Fibroblast of gingiva (primary cell): ENCODE results near the gene C14orf39.
A peak's percentile ranks its signal among the peaks of the same experiment; 100 is the strongest.

Experiments used
- DNase-seq: peaks from one replicate; pipeline ENCODE4 v3.0.0-alpha.2; 2011; ENCODE audit warnings: low read depth

Gene C14orf39, protein sequence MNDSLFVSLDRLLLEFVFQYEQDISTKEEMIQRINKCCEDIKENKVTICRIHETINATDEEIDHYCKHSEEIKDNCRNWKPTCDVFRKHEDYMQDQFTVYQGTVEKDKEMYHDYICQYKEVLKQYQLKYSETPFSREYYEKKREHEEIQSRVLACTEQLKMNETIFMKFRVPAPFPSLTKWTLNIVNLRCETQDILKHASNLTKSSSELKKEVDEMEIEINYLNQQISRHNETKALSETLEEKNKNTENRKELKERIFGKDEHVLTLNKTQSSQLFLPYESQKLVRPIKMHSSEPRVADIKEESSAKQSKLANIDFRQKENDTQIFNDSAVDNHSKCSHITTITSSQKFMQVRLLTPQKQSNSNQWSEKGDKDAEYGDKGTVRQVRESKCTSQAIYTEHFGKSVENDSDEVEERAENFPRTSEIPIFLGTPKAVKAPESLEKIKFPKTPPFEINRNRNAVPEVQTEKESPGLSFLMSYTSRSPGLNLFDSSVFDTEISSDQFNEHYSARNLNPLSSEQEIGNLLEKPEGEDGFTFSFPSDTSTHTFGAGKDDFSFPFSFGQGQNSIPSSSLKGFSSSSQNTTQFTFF

DNA sequence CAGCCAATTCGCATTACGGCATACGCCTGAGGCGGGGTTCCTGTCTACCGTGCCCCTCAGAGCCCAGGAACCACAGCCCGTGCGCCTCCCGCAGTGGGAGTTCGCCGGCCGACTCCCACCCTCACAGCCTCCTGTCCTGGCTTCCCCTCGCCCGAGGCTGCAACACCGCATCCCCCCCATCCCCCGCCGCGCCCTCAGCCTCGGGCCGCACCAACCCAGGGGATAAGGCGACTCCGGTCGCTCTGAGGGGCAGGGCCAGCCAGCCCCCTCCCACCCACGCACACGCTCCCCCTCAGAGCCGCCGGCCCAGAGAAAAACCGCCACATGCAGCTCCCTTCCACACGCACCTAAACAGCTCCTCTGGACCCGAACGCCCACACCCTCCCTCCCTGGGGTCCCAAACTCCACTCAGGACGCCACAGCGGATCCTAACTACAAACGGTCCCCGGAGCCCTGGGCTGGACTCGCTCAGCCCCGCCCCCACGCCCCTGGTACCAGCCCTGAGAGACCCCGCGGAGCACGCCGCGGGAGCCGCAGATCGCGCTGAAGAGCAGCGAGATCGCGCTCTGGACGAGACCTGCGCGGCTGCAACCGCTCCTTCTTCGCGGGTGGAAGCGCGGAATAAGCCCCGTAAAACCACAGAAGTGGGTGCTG lies at the start of gene C14orf39:
Gene C14orf39 (minus strand): TSS at position 466 of the 654 bp plus-strand sequence. CDS start 985 bp downstream, outside the sequence.
- DNase-seq = peak; percentile 18

DNA sequence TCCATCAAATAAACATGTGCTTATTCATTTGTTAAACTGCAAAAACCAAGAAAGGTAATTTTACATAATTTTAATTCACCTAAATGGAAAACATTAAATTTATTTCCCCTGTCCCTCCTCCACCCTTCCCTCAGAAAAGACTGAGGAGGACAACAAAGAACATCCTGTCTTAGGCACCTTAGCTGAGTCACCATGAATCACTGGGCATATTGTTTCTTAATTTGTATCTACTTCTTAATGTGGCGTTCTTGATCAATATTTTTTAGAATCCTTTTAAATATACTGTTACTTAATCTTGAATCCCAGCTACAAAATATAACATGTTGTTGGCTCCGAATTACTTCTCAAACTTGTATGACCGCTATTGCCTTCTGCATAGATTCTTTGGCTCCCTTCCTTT lies 46.6 kb upstream of the C14orf39 start:
- no peak for DNase-seq

DNA sequence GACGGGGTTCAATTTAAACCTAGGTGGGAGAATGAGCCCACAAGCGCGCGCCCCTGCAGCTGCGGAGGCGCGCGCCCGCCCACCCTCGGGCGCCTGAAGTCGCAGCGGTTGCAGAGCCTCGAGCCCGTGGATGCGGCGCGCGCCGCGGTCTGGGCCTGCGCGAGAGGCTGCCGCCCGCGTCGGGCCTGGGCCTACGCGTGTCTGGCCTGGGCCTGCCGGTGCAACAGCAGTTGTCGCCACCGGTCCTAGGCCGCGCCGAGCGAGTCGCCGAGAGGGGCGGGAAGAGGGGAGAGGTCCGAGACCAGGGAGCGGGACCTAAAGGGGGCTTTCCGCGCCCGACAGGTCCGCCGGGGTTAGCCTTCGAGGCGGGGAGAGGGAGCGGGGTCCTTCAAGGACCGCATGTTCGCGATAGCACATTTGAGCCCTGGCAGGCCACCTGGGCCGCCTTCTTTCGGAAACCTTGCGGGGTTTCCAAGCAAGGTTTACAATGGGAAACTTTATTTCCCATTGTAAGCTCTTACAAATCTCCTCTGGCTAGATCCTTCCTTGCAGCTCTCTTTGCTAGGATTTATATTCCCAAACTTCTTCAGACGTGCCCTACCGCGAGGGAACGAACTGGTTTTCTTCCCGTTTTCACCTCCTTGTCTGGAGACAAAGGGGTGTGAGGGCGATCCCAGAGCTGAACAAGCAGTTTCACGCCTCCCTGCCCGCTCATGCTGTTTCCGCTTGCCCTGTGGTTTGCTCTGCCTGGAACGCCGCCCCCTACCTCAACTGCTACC lies 29.8 kb upstream of the C14orf39 start:
- DNase-seq = no peak

DNA sequence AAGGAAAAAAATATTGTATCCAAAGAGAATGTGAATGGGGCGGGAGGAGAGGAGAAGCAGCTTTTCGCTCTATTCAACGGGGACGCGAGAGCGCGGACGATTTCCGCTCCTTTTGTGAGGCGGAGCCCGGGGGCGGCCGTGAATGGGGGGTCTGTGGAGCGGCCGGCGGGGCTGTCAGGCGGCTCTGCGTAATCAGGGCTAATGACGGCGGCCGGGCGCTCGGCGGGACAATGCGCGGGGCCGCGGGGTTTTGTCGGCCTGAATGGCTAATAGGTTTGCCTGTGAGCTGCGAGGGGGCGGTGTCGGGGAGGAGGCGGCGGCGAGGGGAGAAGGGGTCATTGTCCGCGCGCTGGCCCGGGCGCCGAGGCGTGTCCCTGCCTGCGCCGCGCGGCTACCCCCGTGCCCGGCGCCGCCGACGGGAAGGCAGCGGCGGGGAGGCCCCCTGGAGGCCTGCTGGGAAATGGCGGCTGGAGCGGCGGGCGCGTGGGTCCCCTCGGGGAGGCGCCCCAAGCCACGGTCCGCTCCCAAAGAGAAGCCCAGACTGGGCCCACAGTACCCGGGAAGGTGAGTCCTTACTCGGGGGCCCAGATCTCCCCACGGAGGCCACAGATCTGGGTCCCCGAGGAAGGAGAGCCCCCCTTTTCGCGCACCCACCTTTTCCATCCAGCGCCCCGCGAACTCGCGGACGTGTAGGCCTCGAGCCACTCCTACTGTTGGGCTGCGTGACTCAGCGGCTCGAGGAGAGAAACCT lies 29.1 kb upstream of the C14orf39 start:
- DNase-seq = no peak

DNA sequence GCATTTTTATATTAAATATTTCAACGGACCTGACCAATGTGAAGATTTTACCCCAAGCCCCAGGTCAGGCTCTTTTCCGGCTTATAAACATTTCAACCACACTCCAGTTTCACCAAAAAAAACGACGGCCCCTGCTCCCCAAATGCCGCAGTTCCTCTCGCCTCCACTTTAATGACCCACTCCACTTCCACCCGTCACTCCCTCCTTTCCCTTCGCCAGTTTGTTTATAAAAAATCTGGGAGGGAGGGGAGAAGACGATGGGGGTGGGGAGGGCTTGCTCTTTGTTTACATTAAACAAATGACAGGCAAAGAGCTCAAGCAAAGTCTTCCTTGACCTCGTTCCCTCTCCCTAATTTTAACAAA lies 28.5 kb upstream of the C14orf39 start:
- DNase-seq = no peak

DNA sequence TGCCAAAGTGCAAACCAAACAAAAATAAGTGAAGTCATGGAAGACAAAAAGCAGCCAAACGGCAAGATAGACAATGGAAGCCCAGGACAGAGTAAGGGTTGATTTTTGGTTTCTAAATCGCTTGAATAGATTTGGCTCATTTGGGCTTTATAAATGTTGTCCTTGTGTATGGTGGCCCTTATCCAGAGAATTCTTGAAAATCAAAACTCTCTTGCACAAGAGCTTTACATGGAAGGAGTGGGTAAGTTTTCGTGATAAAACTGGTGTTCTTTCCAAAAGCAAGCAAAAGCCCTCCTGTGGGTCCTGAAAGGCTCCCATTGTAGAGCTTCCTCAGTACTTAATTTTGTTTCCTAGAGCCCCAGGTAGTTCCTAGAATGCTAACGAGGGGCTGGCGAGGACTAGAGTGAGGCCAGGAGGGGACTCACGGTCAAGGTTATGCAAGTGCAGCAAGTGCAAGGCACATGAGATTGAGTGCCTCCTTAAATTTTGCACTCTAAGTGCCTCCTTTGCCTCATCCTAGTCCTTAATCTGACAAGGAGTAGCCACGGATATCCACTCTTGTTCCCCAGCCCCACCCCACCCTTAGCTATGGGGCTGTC lies 27.2 kb upstream of the C14orf39 start:
- no peak for DNase-seq

DNA sequence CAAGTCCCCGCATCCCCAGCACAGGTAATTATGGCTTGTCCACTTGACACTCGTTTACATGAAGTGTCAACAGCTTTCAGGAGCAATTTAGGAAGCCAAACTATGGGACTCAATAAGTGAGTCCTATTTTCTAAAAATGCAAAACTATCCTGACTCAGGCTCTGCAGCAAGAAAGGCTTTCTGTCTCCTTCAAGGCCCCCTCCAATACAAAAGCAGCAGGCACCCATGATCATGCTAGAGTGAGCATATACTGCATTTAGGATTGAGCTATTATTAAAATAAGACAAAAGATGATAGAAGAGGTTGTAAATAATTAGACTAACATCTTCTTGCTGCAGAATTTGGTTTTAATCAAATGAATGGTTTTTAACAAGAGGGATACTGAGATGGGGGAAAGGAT lies 26.3 kb upstream of the C14orf39 start:
- DNase-seq = no peak

DNA sequence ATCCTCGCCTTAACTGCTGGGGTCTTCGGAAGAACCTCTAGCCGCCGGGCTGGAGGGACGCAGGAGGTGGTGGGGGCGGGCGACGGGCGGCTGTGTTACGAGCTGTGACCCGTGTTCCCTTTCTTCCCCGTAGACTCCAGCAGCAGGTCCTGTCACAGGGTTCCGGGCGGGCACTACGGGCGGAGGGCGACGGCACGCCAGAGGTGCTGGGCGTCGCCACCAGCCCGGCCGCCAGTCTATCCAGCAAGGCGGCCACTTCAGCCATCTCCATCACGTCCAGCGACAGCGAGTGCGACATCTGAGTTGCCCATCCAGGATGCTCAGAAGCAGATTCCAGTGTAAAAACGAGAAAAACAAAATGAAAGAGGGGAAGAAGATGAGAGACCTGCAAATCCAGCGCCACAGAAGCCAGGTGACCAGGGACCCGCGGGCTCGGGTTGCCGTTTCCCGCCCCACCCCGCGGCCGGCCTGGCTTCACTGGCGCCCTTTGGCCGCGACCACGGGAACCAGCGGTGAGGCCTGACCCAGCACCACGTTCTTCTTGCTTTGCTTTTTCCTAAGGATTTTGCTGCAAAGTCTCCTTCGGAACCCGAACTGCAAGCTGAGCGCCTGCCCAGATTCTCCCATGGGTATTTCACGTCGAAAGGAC lies 25.2 kb upstream of the C14orf39 start:
- DNase-seq = no peak

DNA sequence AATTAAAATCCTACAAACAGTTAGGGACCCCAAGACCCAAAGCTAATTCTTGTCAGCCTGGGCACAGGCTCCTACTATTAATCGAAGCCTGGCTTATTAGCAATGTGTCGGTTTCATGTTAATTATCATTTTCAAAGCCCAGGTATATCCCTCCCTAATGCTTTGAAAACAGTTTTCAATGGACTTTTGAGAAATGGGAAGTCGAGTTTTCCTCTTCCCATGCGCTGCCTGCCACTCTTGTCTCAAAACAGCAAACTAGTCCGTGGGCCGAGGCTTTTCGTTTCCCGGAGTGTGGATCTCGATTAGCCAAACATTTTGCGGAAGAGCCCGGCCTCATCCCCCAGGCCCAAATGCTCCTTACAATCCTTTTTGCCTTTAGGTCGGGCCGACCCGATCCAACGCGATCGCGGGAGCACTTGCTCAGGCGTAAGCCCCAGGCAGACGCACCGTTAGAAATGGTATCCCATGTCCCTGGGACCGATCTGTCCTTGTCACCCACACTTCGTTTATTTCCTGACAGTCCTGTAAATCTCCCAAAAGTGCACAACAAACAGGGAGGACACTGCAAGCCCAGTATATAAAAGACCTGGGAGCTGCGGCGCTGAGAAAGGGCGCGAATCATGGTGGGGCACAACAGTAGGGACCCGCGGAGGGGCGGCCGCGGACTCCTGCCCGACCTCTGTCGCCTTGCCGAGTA lies 24.5 kb upstream of the C14orf39 start:
- no peak for DNase-seq

DNA sequence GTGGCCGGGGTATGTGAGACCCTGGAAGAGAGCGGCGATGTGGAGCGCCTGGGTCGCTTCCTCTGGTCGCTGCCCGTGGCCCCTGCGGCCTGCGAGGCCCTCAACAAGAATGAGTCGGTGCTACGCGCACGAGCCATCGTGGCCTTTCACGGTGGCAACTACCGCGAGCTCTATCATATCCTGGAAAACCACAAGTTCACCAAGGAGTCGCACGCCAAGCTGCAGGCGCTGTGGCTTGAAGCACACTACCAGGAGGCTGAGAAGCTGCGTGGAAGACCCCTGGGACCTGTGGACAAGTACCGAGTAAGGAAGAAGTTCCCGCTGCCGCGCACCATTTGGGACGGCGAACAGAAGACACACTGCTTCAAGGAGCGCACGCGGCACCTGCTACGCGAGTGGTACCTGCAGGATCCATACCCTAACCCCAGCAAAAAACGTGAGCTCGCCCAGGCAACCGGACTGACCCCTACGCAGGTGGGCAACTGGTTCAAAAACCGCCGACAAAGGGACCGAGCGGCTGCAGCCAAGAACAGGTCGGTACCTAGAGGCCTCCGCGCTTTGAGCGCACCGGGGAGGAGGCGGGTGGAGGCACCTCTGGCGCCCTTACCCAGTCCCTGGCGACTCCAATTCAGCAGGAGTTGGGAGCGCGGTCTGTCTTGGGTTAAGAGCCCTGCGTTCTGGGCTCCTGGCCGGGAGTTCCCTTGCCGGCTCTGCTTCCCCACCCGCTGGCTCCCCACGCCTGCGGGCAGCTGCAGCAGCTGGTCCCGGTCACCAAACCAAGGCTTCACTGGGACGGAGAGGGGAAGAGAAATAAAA lies 23.8 kb upstream of the C14orf39 start:
- DNase-seq = no peak

DNA sequence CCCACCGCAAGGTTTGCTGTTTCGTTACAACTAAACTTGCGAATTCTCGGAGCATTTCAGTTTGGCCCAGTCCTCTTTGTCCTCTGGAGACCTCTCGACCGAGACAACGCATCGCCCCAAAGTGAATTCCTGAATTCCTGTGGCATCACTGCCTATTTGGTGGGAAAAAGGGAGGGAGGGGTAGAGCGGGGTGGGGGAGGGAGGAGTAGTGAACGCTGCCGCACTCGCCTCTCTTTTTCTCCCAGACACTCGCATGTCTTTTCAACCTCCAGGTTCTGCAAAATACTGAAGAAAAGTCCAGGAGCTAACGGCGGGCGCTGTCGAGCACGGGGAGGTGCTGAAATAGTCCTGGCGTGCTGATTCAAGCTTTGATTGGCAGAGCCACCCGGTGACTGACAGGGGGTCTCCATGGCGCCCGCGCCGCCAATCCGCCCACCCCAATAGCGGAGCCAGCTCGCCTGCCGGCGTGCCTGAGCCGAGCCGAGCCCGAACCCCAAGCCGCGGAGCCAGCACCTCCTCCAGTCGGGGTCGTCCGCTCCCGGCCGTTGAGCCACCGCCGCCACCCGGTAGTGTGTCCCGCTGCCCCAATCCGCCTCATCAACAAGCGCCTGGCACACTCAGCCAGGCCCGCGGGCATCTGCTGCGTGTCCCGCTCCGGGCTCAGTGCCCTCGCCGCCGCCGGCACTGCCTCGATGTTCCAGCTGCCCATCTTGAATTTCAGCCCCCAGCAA lies 23.0 kb upstream of the C14orf39 start, which contains the start of gene SIX6:
Gene SIX6 (plus strand): TSS at position 440 of the 731 bp plus-strand sequence. CDS start 253 bp downstream, at position 693.
- no peak for DNase-seq

DNA sequence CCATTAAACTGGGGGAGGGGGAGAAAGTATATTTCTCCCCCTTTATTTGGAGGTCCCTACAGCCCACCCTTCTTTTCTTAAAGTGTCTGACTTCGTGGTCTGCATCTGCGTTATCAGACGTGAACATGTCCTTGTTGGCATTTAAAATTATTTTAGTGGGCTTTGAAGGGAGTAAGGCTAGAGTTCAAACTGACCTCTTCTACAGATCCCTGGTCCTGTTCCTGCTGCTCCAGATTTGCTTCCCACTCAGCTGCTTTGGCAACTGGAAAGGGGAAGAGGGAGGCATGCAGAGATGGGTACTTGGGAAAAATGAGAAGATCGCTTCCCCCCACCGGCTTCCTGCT lies 22.5 kb upstream of the C14orf39 start:
- no peak for DNase-seq

DNA sequence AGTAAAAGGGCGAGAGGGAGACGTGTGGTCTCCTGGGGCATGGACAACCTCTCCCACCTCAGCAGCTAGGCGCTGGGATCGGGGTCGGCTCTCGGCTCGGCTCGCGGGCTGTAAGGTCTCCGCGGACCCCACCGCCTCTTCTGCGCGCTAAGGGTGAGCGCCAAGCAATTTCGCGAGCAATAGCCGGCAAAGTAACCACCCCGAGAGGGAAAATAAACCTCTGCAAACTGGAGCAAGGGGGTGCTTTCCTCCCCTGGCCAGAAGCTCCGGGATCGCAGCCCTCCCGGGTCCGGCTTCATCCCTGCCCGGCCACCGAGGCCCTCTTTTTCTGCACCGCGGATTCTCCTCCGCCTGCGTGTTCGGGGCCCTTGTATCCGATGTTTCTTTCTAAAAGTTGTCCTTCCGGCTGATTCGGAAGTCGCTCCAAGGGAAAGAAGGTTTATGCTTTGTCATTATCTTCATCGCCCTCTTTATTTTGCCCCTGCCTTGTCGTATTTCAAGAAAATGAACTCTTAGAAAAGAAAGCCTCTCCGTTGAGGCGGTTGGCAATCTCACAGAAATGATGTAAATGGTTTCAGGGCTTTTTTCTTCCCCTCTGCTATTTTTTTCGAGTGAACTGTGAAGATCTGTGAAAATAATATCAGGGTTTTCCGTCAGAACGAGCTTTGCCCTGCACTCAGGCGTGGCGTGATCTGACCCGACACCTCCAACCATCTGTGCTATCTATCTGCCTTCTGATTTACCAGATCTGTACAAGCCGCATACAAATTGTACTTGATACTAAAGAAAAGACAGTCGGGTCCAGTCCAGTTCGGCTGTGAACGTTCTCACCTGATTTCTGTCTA lies 21.3 kb upstream of the C14orf39 start:
- no peak for DNase-seq

DNA sequence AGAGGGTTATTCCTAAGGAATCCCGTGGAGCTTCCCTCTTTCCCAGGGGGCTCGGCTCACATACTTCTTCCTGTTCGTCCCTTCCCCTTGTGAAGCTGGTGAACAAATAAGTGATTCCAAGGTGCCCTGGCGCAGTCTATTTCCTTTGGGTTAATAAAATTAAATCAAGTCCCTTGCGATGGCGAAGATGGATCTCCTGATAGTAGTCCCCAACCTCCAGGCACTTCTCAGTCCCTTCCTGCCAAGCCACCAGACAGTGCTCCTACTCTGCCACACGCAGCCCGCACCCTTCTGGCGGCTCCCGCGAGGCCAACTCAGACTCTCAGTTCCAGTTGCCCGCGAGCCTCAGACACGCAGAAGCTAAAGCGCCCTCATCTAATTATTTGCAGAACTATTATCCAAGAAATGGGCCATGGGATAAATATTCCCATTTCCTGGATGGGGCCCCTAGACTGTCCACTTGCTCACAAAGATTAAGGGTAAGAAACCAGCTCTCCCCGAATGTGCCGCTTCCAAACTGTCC lies 20.7 kb upstream of the C14orf39 start:
- DNase-seq = no peak

DNA sequence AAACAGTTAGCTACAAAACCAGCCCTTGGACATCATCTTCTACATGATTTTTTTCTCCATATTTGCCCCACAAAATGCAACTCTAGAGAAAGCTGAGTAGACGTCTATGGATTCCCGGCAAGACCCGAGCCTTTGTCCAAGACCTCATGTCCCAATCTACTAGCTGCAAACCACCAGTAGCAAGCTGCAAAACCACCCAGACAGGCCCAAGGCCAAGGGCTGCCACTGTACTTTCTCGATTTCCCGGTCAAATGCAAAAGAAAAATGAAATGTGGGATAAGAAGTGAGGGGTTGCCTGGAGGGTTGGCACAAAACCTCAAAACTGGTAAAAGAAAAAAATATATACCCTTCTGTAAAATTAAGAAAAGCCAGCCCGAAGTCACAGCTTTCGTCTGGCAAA lies 20.1 kb upstream of the C14orf39 start:
- no peak for DNase-seq

DNA sequence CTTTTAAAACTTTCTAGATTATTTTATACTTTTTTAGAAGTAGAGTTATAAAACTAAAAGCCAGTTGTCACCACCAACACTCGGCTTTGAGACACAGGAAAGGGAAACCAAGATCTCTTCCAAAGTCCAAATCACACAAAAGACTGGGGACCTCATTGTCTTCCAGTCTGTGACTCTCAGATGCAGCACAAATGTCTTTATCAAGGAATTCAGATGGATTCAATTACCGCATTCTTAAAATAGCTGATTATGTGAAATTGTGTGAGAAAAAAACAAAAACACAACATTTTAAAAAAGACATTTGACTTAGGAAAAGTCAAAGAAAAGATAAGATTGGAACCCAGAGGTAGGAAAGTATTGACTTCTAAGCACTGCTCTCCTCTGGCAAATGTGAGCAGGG lies 19.6 kb upstream of the C14orf39 start:
- no peak for DNase-seq

DNA sequence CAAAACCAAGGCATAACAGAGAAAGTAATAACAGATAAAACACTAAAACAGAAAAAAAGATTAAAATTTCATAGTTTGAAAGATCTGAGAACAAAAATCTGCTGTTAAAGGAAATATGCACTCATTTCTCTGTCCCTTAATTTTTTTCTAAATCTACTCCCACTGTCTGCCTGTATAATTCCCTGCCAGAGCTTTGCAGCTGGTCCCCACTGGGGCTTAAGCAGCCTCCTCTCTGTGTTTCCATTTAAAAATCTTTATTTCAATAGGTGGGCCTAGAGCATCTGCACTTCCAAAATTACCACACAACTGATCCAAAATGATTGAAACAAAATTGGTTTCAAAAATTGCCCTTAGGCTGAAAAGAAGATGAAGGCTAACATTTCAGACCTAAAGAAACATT lies 16.7 kb upstream of the C14orf39 start:
- no peak for DNase-seq
